Stimulated activated CD8-positive, alpha-beta memory T cell treated with anti-CD3 and anti-CD28 coated beads, Interleukin-4, amount 100 ng/mL, for 4 hours (primary cell): ENCODE measurements around the gene PSAP.
A peak's percentile ranks its signal among the peaks of the same experiment; 100 is the strongest.
"Not testable (repeated sequence)": the region's sequence is repeated elsewhere in the genome, so short reads cannot be mapped to it uniquely, and the experiment has no call there.

Source experiments
- DNase-seq, 2 donors: peaks; one replicate each; pipeline ENCODE4 v3.0.0-alpha.2; 2020; ENCODE audit warnings: low read depth in 2 of 2, low spot score in 1 of 2

PSAP gene

DNA sequence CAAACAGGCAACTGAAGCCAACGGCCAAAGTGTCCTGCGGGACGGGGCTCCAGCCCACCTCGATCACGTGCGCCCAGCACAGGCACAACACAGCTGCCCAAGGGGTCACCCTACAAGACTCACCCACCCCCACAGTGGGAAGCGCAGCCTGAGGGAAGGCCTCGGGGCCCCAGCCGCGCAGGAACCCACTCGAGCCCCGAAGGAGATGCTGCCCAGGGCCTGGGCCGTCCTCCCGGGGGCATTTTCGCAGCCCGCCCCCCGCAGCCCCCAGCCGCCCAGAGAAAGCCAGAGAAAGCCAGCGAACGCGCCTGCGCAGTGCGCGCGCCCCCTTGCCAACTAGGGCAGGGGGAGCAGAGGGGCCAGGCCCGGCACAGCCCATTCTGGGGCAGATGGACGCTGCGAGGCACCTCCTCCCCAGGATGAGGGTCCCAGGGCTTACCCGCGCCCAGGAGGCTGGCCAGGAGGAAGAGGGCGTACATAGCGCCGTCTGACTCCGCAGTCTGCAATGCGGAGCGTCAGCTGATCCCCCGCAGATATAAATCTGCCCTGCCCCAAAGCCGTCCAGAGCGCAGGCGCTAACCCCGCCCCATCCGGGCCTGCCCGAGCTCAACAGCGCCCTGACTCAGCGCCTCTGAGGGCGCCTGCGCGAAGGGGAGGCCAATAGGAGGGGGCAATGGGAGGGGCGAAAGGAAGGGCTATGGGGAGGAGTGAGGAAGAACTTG lies at the start of gene PSAP:
Gene PSAP (minus strand): TSS at position 509 of the 722 bp plus-strand sequence. CDS start 30 bp downstream, at position 479.
- DNase-seq, result peak; percentile 97

DNA sequence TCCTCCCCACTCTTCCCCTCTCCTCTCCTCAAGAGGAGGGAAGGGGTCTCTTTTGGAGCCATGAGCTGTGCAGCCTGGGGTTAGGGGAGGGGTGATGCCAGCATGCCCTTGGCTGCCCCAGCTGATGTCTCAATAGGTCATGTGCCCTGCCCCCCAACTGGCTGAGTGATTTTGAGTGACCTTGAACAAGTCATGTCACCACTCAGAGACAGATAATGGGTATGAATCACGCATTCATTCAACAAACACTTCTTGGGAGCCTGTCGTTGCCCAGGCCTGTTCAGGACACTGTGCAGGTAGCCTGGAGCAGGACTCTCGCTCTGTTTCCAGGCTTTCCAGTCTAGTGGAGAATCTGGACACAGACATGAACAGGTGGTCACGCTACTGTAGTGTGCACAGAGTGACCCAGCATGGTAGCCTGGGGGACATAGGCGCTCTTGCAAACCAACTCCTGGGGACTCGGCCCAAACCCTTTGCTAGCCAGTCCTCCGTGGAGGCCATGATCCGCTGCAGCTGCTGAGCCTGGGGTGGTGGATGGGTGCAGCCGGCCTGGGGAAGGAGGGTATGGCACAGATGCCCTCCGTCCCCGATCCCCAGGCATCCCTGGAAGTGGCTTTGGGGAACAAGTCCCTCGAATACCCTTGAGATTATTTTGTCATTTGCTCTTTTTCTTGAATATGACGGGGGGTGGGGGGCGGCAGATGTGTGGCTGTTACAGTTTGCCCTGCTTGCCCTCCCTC lies 49.6 kb upstream of the PSAP start:
- no peak for DNase-seq

DNA sequence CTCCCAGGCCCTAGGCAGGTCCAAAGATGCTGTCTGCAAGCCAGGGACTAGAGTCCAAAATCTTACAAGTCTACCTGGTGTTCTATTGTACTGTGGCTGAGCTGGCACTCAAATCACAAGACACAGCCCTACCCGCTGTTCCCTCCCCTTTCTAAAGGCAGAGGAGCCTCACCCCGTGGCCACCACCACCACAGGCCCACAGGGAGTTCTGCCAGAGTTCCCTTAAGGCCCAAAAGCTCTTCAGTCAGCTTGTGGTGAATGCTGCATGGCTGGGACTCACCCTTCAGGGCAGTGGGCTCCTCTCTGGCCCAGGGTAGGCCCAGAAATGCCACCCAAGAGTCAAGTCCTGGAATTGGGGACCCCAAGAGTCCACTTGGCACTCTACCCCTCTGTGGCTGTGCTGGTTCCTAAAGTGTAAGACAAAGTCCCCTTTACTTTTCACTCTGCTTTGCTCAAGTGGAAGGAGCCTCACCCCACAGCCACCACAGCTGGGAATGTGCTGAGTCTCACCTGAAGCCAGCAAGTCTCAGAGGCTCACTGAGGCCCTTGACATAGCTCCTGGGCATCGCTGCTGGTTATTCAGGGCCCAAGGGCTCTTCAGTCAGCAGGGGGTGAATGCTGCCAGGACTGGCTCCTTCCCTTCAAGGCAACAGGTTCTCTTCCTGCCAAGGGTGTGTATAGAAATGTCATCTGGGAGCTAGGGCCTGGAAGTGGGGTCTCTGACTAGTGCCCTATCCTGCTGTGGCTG lies 48.8 kb upstream of the PSAP start:
- no peak for DNase-seq

- DNase-seq, result not testable (repeated sequence)
Measured at GRCh38 chr10:71898346-71898745, 47.3 kb upstream of the PSAP start.

DNA sequence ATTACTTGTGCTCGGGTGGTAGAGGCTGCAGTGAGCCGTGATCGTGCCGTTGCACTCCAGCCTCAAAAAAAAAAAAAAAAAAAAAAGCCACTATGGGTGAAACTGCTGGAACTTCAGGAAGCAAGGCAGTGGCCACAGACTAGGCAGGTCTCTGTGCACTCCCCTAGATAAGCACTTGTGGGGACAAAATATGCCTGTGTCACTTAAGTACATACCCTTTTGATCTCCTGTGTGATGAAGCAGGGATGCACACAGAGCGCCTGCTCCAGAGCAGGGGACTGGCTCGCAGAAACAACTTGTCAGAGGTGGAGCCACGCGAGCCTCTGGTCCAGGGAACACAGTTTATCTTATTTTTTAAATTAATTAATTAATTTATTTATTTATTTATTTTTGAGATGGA lies 42.9 kb upstream of the PSAP start:
- no peak for DNase-seq

DNA sequence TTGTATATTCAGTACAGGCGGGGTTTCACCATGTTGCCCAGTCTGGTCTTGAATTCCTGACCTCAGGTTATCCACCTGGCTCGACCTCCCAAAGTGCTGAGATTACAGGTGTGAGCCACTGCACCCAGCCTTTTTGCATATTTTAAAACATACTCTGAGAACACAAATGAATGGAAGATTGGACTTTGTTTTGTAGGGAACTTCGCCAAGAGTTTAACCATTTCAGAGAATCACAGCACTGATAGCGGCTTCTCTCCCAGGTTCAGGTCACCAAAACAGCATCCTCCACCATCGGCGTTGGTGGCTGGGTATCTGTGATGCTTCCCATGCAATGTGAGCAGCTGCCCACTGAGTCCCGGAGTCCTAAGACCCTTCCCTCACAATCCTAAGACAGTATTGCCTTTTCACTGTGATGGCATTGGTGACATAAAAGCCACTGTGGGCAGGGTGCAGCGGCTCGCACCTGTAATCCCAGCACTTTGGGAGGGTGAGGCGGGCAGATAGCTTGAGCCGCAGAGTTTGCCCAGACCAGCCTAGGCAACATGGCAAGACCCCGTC lies 42.3 kb upstream of the PSAP start:
- DNase-seq, result no peak

- DNase-seq, result no peak
Measured at GRCh38 chr10:71891437-71891836, 40.4 kb upstream of the PSAP start.

DNA sequence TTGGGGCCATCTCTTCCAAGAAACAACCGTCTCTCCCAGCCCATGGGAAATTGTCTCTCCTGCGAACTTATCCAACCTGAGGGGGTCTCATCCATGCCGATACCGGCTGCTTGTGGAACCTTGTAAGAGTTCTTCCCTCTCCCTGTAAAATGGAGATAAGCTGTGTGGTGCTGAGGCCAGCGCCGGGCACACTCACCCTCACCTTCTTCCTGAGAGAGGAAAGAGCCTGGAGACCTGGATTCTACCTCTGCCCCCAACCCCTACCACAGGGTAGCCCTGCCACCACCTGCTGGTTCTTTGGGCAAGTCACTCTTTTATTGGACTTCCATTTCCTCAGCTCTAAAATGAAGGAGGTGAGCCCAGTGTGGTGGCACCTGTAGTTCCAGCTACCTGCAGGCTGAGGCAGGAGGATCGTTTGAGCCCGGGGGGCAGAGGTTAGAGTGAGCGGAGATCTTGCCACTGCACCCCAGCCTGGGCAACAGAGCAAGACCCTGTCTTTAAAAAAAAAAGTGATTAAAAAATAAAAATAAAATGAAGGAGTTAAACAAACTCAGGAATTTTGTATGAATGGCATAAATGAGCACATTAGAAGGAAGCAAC lies 38.4 kb upstream of the PSAP start:
- DNase-seq, result no peak

DNA sequence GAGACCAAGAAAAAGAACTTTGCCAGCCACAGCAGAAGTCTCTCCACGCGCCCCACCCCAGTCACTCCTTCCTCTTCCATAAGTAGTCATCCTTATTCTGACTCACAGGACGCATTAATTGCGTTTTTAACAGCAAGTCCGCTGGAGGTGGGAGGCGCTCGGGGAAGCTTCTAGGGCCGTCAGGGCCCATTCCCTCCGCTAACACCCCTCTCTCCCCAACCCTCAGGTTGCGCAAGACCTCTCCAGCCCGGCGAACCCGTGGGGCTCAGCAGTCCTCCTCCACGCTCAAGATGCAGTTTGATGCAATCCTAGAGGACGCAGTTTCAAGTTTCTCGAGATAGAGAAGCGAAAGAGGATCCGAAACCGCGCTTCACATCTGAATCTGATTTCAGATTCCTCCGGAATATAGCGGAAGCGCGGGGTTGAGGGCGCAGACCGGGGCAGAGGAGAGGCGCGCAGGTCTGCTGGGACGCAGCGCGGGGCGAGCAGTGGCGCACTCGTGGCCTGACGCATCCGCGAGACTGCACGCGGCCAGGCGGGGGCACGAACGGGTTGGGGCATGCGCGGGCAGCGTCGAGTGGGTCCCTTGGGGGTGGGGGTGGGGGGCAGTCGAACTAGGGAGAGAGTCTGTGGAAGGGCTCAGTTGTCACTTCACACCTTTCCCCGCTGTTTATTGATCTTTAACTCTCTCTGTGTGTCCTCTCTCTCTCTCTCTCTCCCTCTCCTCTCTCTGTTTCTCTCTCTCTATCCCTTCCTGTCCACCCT lies 37.8 kb upstream of the PSAP start:
- peak; percentile 9 to 31 for DNase-seq

- DNase-seq, result no peak
Measured at GRCh38 chr10:71888248-71888622, 37.2 kb upstream of the PSAP start.

- no peak for DNase-seq
Measured at GRCh38 chr10:71887743-71888142, 36.7 kb upstream of the PSAP start.

DNA sequence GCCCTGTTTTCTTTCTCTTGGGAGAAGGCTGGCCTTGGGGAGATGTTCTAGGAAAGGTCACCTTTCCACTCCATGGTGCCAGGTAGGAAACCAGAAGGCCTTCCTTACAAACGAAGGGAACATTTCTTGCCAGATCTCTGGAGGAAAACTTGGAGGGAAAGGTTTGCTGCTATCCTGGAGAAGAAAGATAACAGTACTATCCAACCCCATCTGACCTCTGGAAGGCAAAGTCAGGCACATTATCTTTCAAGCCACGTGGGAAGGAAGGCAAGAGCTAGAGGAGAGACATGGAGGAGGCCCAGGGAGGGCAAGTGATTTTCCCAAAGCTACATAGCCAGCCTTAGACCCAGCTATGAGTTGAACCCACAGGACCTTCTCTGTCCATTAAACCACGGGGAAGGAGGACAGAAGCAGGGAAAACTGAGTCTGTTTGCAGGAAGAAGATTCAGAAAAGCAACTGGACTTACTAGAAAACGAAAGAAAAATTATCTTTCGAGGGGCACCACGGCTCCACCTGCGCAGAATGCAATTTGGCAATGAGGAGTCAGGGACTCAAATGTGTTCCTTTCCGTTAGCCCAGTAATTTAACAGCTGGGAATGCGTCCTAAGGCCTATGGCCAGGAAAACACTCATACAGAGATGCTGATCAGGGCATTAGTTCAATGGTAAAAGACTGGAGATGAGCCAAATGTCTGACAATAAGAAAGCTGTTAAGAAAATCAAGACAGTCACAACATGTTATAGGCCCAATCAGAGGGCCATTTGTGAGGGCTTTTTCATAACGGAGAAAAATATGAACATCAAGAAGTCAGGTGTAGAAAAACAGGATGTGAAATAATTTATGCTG lies 32.0 kb upstream of the PSAP start:
- DNase-seq, result no peak

GRCh38 chr10:71881647-71882355 lies 30.8 kb upstream of the PSAP start:
- no peak for DNase-seq

- DNase-seq, result not testable (repeated sequence)
Measured at GRCh38 chr10:71881307-71881624, 30.2 kb upstream of the PSAP start.

- no peak for DNase-seq
Measured at GRCh38 chr10:71880425-71881306, 29.6 kb upstream of the PSAP start.

GRCh38 chr10:71878327-71879034 lies 27.4 kb upstream of the PSAP start:
- DNase-seq, result no peak

- DNase-seq, result no peak
Measured at GRCh38 chr10:71877821-71878220, 26.8 kb upstream of the PSAP start.
